Activated naive CD4-positive, alpha-beta T cell treated with anti-CD3 and anti-CD28 coated beads, Interleukin-2, amount 50 U/mL, for 24 hours (primary cell): ENCODE data around the gene TMF1.
A peak's percentile ranks its signal among the peaks of the same experiment; 100 is the strongest.

Source experiments
- H3K27ac Mint-ChIP-seq: one replicate; pipeline ENCODE4 v1.8.0; 2021; ENCODE audit warnings: mild to moderate bottlenecking, mixed read lengths
- H3K27me3 Mint-ChIP-seq: one replicate; pipeline ENCODE4 v1.8.0; 2021; ENCODE audit warnings: mixed read lengths
- H3K36me3 Mint-ChIP-seq: one replicate; pipeline ENCODE4 v1.8.0; 2021; ENCODE audit warnings: mixed read lengths
- H3K4me1 Mint-ChIP-seq: one replicate; pipeline ENCODE4 v1.8.0; 2021; ENCODE audit warnings: mixed read lengths
- H3K4me3 Mint-ChIP-seq: one replicate; pipeline ENCODE4 v1.8.0; 2021; ENCODE audit warnings: mild to moderate bottlenecking, mixed read lengths
- H3K9me3 Mint-ChIP-seq: one replicate; pipeline ENCODE4 v1.8.0; 2021; ENCODE audit warnings: mixed read lengths

TMF1 gene

DNA sequence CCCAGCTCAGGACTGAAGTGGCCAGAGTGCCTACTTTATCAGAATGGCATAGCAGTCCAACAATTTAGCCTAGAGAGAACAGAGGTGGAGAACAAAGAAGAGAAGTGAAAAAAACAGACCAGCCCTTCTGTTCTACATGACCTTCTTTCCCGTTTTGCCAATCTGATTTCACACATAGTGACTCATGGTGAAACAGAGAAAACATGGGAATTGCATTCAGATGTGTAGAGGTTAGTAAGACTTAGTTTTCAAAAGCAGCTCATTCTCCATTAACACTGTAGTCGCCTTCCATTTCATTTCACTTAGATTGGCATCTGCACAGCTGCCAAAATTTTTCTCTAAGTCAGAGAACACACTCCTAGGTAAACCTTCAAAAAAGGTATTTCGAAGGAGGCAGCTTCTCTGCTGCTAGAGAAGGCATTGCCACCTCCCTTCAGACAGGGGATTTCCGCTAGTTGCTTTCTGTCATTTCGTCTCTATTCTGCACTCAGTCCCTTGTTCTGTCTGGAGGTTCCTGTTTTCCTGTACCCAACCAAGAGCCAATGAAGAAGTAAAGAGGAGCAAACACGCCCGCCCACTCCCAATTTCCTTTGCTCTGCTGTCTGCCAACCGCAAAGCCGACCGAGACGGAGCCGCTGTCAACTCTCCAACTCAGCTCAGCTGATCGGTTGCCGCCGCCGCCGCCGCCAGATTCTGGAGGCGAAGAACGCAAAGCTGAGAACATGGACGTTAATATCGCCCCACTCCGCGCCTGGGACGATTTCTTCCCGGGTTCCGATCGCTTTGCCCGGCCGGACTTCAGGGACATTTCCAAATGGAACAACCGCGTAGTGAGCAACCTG, 32.4 kb upstream of the TMF1 start, which contains the start of gene ARL6IP5:
Gene ARL6IP5 (plus strand): TSS at position 612 of the 842 bp plus-strand sequence. CDS start 111 bp downstream, at position 723.
- peak within 1 kb of the TSS; percentile 89 for H3K4me3 Mint-ChIP-seq
- H3K27ac Mint-ChIP-seq, result peak within 1 kb of the TSS; percentile 97
- H3K4me1 Mint-ChIP-seq, result peaks cover 72% of the 10 kb centered on the region
- H3K27me3 Mint-ChIP-seq, result no peaks in the 10 kb centered on the region
- peaks cover 3% of the 10 kb centered on the region for H3K36me3 Mint-ChIP-seq
- H3K9me3 Mint-ChIP-seq, result no peaks in the 10 kb centered on the region

- Mint-ChIP-seq H3K36me3 (peaks cover 3% of the 10 kb centered on the region), H3K27me3 (no peaks in the 10 kb centered on the region), H3K9me3 (no peaks in the 10 kb centered on the region), H3K27ac (peak overlapping the region; percentile 97), H3K4me3 (peak overlapping the region; percentile 89), H3K4me1 (peaks cover 68% of the 10 kb centered on the region)
These were observed 30.7 kb upstream of the TMF1 start for GRCh38 chr3:69082805-69083204.

DNA sequence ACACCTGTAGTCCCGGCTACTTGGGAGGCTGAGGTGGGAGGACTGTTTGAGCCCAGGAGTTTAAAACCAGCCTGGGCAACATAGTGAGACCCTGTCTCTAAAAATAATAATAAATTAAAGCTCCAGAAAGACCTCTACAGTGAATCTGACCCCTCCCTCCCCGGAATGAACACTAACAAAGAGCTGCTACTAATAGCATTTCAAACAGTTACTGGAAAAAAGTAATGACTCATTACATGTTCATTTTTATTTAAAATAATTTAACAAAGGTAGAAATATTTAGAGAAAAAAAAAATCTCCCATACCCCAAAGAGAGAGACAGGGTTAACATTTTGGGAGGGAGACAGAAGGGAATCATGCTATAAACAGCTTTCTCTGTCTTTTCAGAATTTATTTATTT, 30.2 kb upstream of the TMF1 start:
- Mint-ChIP-seq H3K4me1 (peaks cover 69% of the 10 kb centered on the region), H3K9me3 (no peaks in the 10 kb centered on the region), H3K4me3 (peak overlapping the region; percentile 89)

GRCh38 chr3:69081583-69082262, 29.6 kb upstream of the TMF1 start:
- H3K4me1 Mint-ChIP-seq, result peaks cover 71% of the 10 kb centered on the region
- no peaks in the 10 kb centered on the region for H3K9me3 Mint-ChIP-seq
- peak overlapping the region; percentile 77 for H3K4me3 Mint-ChIP-seq
- no peaks in the 10 kb centered on the region for H3K27me3 Mint-ChIP-seq
- peaks cover 4% of the 10 kb centered on the region for H3K36me3 Mint-ChIP-seq
- H3K27ac Mint-ChIP-seq, result peak overlapping the region; percentile 97

More for the DNA sequence above, 30.2 kb upstream of the TMF1 start:
- H3K36me3 Mint-ChIP-seq, result peaks cover 3% of the 10 kb centered on the region
- H3K27ac Mint-ChIP-seq, result peak overlapping the region; percentile 97
- no peaks in the 10 kb centered on the region for H3K27me3 Mint-ChIP-seq

GRCh38 chr3:69080233-69080920, 28.2 kb upstream of the TMF1 start, which contains the start of gene UBA3:
UBA3 (minus strand) TSS chr3:69080365; CDS start chr3:69080353, 12 bp downstream.
- Mint-ChIP-seq H3K4me1 (peaks cover 69% of the 10 kb centered on the region), H3K27me3 (no peaks in the 10 kb centered on the region), H3K36me3 (peaks cover 3% of the 10 kb centered on the region), H3K4me3 (peak within 1 kb of the TSS; percentile 94), H3K9me3 (no peaks in the 10 kb centered on the region), H3K27ac (peak within 1 kb of the TSS; percentile 91)

DNA sequence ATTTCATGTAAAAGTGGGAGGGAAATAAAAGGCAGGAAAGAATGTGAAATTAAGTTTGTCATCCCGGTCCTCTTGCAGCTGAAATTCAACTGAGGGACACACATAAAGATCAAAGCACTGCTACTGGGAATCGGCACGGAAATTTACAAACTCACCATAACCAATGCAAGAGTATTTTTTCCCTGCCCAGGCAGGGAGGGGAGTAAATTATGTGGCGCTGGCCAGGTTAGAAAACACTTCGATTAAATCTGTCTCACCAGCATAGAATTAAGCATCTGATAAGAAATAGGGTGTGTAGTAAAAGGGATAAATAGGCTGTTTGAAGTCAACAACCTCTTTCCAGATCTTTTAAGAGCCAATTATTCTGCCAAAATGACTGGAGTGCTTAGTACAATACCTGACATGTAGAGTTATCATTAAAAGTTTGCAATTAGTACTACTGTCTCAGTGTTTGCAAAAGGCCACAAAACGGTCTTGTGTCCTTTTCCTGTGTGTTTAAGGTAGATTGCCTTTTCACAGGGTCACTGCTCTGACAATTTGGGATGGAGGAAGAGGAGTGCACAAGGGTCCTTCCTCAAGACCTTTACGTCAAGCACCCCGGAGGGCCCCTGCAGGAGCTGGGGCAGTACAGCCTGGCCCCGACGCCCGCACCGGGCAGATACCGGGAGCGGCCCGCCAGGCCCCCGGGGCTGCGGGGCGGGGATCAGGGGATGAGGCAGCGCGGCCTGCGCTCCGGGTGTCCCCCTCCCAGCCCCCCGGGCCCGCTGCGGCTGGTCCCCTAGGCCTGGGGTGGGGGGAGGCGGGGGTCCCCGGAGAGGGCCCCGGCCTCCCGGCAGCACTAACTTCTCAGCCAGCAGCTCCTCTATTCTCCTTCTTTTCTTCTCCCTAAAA, 27.4 kb upstream of the TMF1 start:
- Mint-ChIP-seq H3K4me3 (peak overlapping the region; percentile 94), H3K27me3 (no peaks in the 10 kb centered on the region), H3K36me3 (peaks cover 3% of the 10 kb centered on the region), H3K4me1 (peaks cover 67% of the 10 kb centered on the region), H3K27ac (peak overlapping the region; percentile 91), H3K9me3 (no peaks in the 10 kb centered on the region)

GRCh38 chr3:69072928-69073327, 20.8 kb upstream of the TMF1 start:
- Mint-ChIP-seq H3K9me3 (no peaks in the 10 kb centered on the region), H3K4me1 (peaks cover 43% of the 10 kb centered on the region), H3K27me3 (no peaks in the 10 kb centered on the region), H3K36me3 (peaks cover 23% of the 10 kb centered on the region), H3K27ac (peak overlapping the region; percentile 56), H3K4me3 (no peak overlapping the region)

DNA sequence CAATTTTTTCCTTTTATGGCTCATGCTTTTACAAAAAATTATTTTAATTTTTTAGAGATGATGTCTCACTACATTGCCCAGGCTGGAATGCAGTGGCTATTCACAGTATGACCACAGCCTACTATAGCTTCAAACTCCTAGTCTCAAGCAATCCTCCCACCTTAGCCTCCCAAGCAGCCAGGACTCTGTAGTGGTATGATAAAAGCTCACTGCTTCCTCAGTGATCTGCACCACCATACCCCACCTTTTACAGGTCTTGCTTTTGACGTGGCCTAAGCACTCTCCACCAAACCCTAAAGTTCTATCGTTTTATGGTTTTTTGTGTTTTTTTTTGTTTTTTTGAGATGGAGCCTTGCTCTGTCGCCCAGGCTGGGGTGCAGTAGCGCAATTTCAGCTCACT, 14.0 kb upstream of the TMF1 start:
- Mint-ChIP-seq H3K36me3 (peaks cover 16% of the 10 kb centered on the region), H3K27ac (peak overlapping the region; percentile 84), H3K4me1 (peaks cover 48% of the 10 kb centered on the region), H3K4me3 (no peak overlapping the region), H3K9me3 (no peaks in the 10 kb centered on the region), H3K27me3 (no peaks in the 10 kb centered on the region)

- Mint-ChIP-seq H3K9me3 (no peaks in the 10 kb centered on the region), H3K4me1 (peaks cover 46% of the 10 kb centered on the region), H3K36me3 (peaks cover 16% of the 10 kb centered on the region), H3K27me3 (no peaks in the 10 kb centered on the region), H3K4me3 (peak overlapping the region; percentile 59), H3K27ac (peak overlapping the region; percentile 84)
These were observed 13.3 kb upstream of the TMF1 start for GRCh38 chr3:69065318-69065964.

DNA sequence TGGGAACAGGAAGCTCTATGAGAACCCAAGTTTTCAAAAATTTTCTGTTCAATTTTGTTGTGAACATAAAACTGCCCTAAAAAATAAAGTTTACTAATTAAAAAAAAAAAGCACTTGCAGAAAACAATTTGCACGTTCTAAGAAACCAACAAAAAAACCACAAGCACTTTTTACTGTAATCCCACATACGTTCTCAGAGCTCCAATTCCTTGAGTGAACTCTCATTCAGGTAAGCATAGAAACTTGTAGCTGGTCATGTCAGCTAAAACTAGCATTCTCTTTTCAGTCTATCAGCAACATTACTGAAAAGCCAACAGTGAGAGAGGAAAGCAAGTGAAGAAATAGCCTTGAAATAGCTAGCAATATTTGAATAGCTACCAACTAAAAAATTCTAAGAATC, 11.5 kb upstream of the TMF1 start:
- H3K27ac Mint-ChIP-seq, result peak overlapping the region; percentile 38
- no peaks in the 10 kb centered on the region for H3K27me3 Mint-ChIP-seq
- H3K4me1 Mint-ChIP-seq, result peaks cover 58% of the 10 kb centered on the region
- no peak overlapping the region for H3K4me3 Mint-ChIP-seq
- peaks cover 23% of the 10 kb centered on the region for H3K36me3 Mint-ChIP-seq
- H3K9me3 Mint-ChIP-seq, result no peaks in the 10 kb centered on the region

GRCh38 chr3:69059688-69060087, 7.6 kb upstream of the TMF1 start:
- Mint-ChIP-seq H3K27me3 (no peaks in the 10 kb centered on the region), H3K4me1 (peaks cover 49% of the 10 kb centered on the region), H3K36me3 (peaks cover 23% of the 10 kb centered on the region), H3K27ac (peak overlapping the region; percentile 91), H3K9me3 (no peaks in the 10 kb centered on the region), H3K4me3 (no peak overlapping the region)

GRCh38 chr3:69058947-69059224, 6.8 kb upstream of the TMF1 start:
- Mint-ChIP-seq H3K27ac (peak overlapping the region; percentile 91), H3K9me3 (no peaks in the 10 kb centered on the region), H3K27me3 (no peaks in the 10 kb centered on the region), H3K4me1 (peaks cover 41% of the 10 kb centered on the region), H3K36me3 (peaks cover 23% of the 10 kb centered on the region), H3K4me3 (no peak overlapping the region)

DNA sequence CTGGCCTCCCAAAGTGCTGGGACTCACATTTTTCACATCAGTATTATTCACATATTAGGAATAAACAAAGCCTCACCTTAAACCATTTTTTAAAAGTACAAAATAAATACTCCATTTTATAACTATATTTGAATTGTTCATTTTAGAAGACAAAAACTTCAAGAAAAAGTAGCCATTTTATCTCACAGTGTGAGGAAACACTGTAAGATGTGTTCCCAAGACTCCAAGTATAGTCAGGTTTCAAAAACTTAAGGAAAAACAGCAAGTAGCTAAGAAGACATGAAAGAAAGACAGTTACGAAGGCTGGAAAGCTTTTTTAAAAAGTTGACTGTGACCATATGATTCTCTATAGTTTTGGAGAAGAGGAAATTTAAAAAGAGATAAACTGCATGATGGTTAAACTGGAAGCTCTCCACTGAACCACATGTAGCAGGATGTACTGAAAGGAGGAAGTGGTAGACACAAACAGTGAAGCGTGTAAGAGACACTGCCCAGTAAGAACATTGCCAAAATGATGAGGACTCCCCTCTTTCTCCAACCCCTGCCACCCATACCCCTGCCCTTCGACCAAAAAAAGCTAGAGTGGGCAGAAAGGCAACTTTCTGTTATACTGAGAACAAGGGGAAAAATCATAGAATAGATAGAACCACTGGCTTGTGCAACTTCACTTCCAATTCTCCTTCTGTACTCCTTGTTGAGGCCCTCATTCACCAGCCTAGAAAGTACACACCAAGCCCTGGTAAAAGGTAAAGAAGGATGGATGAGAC, 6.2 kb upstream of the TMF1 start:
- Mint-ChIP-seq H3K27ac (peak overlapping the region; percentile 91), H3K36me3 (peaks cover 22% of the 10 kb centered on the region), H3K4me1 (peaks cover 35% of the 10 kb centered on the region), H3K9me3 (no peaks in the 10 kb centered on the region), H3K27me3 (no peaks in the 10 kb centered on the region), H3K4me3 (no peak overlapping the region)

GRCh38 chr3:69052472-69052898, 352 bp upstream of the TMF1 start:
- Mint-ChIP-seq H3K27me3 (no peaks in the 10 kb centered on the region), H3K4me3 (peak overlapping the region; percentile 99), H3K36me3 (peaks cover 10% of the 10 kb centered on the region), H3K27ac (peak overlapping the region; percentile 94), H3K4me1 (peaks cover 50% of the 10 kb centered on the region), H3K9me3 (no peaks in the 10 kb centered on the region)
